ENCODE results near the gene ANO9.

- TF ChIP-seq CTCF (IDR thresholded peaks at IDR 0.05) (no peak), POLR2A (IDR thresholded peaks at IDR 0.05) (no peak), POLR2AphosphoS5 (IDR thresholded peaks at IDR 0.05) (no peak)
These were observed 26.7 kb upstream of the ANO9 start for GRCh38 chr11:468493-468892.

Measured in breast epithelium (tissue), 3 donors.